NCI-H1092 treated with DMSO at 0.1 percent for 48 hours (cell line): ENCODE measurements around the gene GRB14.
"Not testable (repeated sequence)": the region's sequence is repeated elsewhere in the genome, so short reads cannot be mapped to it uniquely, and the experiment has no call there.

Experiments used
- DNase-seq: peaks from one replicate; lab custom pipeline; 2025; lab: John Stamatoyannopoulos, UW

Gene GRB14

GRCh38 chr2:164558450-164558849 lies 62.8 kb downstream of the GRB14 start:
- no peak for DNase-seq

DNA sequence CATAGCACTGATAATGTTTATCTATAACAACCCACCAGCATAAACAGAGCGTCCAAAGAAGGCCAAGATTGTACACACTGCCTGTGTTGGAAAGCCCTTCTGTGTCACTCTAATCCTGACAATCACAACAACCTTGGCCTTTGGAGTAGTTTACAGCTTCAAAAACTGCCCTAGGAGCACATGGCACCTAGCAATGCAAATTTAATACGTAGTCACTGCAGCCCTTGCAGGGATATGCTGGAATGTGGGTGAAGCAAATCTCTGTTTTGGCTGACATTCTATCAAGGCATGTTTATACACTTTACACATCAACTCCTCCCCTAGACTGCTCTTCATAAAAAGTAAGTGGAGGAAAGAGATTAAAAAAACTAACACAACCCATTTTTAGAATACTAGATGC lies 66.8 kb downstream of the GRB14 start:
- DNase-seq = no peak

DNA sequence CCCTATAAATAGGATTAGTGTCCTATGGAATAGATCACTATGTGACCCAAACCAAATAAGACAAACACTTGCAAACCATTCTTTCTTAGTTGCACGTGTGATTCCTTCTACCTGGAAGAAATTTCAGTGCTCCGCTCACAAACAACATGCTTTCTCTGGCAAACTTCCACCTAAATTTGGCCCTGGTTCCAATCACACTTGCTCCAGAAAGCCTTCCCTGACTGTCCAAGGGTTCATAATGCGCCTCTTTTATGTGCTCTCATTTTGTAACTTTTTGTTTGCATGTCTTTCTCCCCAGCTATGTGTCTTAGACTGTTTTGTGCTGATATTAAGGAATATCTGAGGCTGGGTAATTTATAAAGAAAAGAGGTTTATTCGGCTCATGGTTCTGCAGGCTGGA lies 69.8 kb downstream of the GRB14 start:
- DNase-seq = no peak

DNA sequence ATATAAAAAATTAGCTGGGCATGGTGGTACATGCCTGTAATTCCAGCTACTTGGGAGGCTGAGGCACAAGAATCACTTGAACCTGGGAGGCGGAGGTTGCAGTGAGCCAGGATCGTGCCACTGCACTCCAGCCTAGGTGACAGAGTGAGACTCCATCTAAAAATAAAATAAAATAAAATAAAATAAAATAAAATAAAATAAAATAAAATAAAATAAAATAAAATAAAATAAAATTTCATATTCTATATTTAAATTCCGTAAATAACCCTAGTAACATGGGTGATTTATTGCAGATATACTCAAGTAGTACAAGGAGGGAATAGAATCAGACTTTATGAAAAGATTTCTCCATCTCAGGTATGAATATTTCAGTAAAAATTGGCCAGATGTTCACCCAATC lies 71.6 kb downstream of the GRB14 start:
- not testable (repeated sequence) for DNase-seq

DNA sequence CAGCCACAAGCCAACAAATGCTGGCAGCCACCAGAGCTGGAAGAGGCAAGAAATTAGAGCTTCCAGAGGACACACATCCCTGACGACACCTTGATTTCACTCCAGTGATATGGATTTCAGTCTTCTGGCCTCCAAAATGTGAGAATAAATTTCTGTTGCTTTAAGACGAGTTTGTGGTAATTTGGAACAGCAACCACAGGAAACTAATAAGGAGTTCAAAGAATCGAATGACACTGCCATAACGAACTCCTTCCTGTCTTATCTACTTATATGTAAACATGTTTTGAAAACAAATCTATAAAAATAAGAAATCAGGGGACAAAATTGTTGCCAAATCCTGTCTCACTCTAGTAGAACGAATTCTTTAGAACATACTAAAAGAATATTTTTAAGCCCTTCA lies 75.8 kb downstream of the GRB14 start:
- no peak for DNase-seq

- DNase-seq = peak; percentile 32
Measured at GRCh38 chr2:164542581-164543021, 78.7 kb downstream of the GRB14 start.

DNA sequence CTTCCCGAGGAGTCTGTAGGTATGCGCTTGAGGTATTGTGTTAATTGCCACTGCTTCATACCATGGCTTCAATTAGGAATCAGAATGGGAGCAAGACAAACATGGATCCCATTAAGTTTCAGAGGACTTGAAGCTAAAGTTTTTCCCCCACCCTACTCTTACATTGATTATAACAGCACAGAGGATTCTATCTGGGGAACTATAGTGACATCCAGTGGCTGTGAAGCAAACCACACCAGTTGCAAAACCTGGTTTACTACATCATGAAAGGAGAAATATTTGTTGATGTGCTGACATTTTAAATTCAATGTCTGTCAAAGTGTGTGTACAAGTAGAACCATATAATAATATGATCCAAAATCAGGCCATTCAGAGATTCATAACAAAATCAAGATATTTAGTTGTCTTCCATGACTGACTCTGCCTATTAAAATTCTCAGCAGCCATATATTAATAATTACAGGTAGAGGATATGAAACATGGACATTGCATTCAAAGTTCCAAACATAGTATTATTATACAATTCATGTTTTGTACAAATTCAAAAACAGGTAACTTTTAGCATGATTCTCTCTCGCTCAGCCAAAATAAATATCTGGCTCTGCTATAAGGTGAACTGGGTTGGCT lies 82.9 kb downstream of the GRB14 start:
- DNase-seq = peak; percentile 5

- DNase-seq = no peak
Measured at GRCh38 chr2:164535280-164536025, 85.8 kb downstream of the GRB14 start.

GRCh38 chr2:164530464-164530863 lies 90.8 kb downstream of the GRB14 start:
- no peak for DNase-seq

GRCh38 chr2:164523726-164524125 lies 97.6 kb downstream of the GRB14 start:
- DNase-seq = no peak

GRCh38 chr2:164523009-164523408 lies 98.3 kb downstream of the GRB14 start:
- DNase-seq = no peak

DNA sequence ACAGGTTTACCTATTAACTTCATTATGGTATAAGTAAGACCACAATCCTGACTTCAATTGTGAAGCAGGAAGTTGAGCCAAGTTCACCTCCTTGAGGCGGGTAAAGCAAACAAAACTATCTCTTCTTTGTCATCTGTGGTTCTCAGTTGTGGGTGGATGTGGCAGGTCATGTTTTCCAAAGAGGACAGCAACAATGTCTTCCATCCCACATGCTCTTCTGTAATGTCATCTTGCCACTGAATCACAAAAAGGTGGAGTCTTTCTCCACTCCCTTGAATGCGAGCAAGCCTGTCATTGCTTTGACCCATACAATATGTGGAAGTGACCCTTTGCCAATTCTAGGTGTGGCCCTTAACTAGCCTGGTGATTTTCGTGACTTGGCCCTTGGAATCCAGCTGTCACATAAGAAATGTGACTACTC lies 98.7 kb downstream of the GRB14 start:
- no peak for DNase-seq

GRCh38 chr2:164515734-164516133 lies 105.5 kb downstream of the GRB14 start:
- no peak for DNase-seq

GRCh38 chr2:164515030-164515429 lies 106.3 kb downstream of the GRB14 start:
- DNase-seq = peak; percentile 62

DNA sequence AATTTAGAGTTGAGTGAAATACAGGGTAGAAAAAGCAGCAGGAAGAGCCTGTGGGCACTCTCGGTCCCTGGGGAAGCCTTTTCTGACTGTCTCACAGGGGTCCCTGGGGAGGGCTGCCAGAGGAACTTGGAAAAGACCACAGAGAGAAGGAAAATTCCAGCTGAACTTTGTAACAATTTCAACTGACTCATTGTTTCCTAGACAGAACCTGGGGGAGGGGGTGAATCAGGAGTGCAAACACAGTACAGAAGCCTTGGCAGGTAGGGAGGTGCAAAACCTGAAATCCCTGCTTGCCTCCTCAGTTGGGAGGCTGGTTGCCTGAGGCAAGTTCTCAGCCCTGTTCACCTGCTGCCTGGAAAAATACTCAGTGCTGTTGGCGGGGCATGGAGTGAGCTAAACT lies 106.8 kb downstream of the GRB14 start:
- DNase-seq = no peak

DNA sequence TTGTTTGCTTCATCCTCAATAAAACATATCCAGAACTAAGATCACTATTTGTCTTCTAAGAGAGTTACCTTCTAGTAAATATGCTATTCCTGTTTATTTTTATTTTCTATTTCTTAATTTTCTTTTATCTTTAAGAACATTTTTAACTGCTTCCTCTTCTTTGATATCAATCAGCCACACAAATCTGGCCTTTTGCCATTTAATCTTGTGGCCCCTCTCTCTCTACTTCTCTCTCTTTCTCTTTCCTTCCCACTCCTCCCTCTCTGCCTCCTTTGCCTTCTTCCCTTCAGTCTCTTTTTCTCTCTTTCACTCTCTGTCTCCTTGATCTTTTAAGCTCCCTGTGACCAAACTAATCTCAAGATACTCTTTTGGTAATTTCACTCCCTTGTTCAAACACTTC lies 108.4 kb downstream of the GRB14 start:
- no peak for DNase-seq

GRCh38 chr2:164511738-164512137 lies 109.5 kb downstream of the GRB14 start:
- no peak for DNase-seq

- no peak for DNase-seq
Measured at GRCh38 chr2:164510895-164511294, 110.4 kb downstream of the GRB14 start.

DNA sequence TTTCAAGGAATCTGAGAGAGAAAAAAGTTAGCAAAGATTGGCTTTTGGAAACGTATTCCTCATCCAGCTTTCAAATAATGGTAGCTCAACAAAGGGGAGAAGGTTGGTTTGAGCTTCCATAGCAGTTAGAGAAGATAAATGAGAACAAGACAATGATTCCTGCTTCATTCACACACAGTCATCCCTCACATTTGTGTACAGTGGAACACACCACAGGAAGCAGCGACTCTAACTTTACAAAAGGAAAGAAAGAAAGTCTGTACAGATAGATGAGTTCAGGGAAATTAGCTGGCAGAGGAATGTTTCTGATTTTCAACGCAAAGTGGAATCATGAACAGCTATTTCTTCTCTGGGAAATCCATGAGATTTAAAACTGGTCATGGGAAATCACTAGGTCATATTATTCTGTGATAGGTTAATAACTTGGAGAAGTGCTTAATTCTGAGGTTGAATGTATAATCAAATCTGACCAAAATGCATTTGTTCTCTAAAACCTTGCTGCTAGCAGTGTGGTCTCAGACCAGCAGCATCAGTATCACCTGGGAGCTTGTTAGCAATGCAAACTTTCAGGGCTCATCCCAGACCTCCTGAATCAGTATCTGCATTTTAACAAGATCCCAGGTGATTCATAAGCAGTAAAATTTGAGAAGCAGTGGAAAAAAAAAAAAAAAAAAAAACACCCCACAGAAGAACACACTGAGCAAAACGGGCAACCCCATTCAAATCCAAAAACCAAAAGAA lies 112.0 kb downstream of the GRB14 start:
- no peak for DNase-seq

GRCh38 chr2:164504253-164504652 lies 117.0 kb downstream of the GRB14 start:
- DNase-seq = no peak

DNA sequence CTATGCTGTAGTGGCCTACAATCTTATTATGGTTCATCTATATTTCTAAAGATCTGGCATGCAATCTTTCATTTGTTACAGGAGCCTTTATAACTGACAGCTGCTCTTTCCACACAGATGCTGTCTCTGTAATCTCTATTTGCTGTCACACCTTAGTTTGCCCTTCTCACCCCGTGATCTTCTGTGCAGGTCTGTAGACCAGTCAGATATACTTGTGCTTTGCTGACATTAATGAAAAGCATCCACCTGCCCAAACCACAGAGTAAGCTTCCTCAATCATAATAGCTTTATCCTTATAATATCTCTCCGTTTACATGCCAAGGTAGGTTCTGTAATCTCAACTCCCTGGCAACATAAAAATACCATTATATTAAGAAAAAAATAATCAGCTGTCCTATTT lies 122.4 kb downstream of the GRB14 start:
- peak; percentile 0 for DNase-seq

- DNase-seq = no peak
Measured at GRCh38 chr2:164496881-164497280, 124.4 kb downstream of the GRB14 start.

GRCh38 chr2:164496421-164496820 lies 124.9 kb downstream of the GRB14 start:
- no peak for DNase-seq
